TTC549 (cell line): ENCODE data around the gene SDR39U1.

Source experiments
- FAIRE-seq: peaks from 2 replicates; lab custom pipeline; 2012; peaks lifted over from hg19 to GRCh38; lab: Jason Lieb, UNC

SDR39U1 gene

DNA sequence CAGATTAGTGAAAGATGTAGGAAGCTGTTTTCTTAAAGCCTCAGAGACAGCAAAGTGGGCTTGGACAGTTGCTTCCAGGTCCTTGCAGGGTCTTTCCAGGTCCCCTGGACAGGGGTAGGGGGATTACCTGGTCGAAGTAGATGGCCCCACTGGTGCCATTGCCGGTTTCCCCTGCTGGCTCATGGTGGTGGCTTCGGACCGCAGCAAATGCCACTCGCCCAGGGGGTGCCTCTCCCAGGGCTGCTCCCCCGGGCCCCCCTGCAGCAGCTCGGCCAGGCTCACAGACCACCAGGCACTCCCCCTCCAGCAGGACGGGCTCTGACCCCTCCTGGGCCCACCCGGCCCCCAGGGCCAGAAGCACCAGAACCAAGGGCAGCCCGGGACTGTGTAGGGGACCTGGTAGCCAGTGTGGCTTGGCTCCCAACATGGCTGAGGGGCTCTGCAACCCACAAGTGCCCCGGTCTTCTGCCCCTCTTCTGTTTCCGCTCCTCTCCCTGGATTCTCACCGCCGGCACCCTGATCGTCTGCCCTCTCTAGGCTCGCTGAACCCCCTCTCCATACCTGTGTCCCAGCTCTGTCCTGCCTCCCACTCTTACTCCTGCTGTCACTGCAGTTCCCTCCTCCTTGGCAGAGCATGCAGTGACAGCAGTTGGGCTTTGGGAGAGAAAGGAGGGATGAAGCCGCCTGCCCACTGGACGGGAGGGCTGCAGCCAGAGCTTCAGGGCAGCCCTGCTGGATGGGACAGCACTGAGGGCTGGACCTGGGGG, 13.8 kb downstream of the SDR39U1 start:
- no peak for FAIRE-seq

DNA sequence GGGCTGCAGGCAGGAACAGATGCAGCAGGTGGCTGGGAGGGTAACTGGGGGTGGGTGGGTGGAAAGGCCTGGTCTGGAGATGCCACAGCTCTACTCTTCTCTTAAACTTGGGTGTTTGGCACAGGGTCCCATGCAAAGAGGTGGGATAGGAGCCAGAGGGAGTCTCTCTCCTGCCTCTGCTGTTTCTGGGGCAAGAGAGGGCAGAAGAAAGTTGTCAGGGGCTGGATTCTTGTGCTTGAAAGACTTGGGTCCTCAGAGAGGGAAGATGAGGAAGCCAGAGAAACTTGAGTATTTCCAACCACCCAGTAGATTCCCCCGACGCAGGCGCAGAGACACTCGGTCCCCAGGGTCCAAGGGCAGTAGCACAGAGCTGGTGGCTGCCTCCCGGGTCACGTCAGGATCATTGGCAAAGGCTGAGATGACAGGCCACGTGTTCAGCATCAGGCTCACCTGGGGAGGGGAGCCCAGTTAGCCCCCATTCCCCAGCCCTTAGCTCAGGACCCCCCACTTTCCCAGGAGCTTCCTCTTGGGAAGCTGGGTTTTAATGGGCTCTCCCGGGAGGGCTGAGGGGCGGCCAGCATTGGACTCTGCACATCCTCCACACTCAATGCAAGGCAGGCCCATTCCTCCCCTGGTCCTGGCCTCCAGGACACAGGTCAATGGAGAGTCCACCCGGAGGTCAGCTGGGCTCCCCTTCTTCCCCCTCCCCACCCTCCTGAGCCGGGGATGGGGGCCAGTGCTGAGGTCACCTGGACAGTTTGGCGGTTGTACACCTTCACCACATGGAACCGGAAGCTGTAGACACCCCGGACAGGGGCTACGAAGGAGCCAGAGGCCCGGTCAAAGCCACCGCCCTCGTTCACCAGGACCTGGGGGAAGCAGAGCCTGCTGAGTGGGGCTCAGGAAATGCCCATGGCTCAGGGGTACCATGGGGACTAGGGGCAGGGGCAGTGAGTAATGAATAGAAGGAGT, 14.8 kb downstream of the SDR39U1 start:
- no peak for FAIRE-seq

DNA sequence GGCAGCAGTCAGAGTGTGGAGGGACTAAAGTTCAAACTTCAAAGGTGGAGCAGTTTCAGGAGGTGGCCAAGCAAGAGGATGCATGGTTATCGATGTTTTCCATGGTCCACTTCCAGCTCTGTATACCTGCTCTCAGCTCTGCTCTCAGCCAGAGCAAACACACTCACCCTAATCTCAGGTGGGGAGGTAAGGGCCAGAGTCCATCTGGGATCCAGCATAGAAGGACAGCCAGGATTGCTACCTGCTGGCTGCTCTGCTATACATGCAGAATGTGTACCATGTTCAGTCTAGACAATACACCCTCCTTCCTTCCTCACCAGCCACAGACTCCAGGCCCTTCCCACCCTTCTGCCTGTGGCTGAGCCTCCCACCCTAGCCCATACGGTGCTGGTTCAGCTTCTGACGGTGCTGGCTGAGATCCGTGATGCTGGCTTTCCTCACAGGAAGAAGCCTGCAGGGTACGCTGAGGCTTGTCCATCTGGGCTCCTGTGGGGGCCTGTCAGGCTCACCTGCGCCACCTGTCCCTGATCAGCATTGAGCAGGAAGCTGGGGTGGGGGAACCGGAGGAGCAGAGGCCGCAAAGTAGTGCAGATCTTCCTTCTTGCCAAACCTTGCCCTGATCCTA, 15.6 kb downstream of the SDR39U1 start:
- no peak for FAIRE-seq

DNA sequence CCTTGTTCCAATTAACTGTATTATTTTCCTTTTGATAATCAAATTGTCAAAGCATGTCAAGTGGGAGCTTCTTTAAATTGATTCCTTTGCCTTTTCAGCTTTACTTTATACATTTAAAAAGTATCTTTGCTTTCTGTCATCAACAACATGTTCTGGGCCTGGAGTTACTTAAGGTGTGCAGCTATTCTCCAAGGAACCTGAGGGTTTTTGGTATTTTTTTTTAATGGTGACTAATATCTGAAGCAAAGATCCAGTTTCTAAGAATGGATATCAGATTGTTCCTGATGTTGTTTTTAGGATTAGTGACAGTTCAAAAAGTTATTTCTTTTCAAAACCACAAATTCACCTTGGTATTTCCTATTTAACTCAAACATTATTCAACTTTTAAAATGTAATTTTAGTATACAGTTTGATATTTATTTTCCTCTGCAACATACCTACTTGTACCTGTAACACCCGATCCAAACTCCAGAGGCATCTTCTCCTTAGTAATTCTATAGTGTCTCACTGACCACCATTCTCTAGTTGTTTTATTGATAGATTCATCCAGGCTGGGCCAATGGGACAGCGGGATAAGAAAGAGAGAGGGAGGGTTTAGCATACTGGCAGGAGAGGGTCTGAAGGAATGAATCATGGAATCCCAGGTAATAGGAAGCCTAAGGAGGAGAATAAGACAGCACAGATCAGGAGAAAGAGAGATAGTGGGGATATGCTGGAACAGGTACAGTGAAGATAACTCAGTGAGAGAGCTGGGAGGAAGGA, 16.2 kb downstream of the SDR39U1 start:
- FAIRE-seq = no peak

DNA sequence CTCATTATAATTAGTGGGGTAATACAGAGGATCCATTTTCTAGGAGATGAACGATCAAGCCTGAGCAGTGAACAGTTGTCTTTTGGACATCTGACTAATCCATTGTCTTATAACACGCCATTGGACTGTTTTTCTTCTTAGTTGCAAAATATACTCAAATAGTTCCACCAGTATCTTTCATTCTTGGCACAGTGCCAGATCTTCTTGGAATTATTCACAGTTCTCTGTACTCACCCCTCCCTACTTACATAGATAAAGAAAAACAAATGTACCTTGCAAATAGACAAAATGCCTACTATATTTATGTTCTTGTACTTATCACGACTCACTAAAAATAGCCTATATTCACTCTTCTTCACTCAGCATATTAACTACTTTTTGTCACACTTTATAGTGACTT, 16.9 kb downstream of the SDR39U1 start:
- no peak for FAIRE-seq

DNA sequence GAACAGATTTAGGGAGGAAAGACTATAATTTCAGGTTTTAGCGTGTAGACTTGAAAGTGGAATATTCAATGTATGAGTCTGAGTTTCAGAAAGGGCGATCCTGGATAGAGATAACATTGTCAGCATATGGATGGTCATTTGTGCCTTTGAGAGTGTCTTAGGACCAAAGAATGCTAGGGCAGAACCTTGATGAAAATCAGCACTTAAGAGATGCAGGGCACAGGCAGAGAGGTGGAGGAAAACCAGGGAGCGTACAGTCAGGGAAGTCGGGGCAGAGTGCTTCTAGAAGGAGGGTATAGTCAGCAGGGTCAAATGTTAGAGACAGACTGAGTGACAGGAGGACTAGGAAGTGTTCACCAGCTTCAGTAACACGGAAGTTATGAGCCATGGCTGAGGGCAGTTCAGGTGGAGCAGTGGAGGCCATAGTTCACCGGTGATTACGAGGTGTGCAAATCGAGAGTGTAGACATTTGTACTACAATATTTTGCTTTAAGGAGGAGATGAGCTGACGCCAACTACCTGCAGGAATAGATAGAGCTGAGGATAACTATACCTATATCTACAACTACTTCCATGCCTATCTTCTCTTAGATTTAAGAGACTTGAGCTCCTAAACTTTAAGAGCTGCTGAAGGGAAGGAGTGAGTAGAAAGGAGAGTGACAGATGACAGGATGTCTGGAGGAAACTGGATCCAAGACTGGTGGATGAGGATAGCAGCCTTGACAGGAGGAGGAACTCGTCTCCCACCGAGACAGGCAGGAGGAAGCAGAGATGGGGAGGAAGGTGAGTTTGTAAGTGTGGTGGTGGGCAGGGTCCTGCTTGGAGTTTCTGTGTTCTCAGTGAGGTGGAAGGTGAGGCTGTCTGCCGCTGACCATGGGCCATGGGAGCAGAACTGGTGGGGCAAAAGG, 19.6 kb downstream of the SDR39U1 start:
- no peak for FAIRE-seq

DNA sequence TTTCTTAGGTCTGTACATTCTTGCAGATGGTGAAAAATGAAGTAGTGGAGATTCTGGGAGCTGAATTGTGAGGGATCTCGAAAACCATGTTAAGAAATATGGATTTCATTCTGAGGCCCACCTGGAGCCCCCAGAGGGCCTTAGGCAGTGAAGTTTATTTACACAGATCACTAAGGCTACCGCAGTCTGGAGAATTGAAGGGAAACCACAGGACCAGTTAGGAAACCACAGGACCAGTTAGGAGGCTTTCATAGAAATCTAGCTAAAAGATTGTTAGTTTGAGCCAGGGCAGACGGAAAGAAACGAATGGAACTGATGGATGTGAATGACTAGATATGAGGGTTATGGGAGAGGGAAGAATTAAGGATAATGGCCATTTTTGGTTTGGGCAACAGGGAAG, 20.3 kb downstream of the SDR39U1 start:
- no peak for FAIRE-seq

DNA sequence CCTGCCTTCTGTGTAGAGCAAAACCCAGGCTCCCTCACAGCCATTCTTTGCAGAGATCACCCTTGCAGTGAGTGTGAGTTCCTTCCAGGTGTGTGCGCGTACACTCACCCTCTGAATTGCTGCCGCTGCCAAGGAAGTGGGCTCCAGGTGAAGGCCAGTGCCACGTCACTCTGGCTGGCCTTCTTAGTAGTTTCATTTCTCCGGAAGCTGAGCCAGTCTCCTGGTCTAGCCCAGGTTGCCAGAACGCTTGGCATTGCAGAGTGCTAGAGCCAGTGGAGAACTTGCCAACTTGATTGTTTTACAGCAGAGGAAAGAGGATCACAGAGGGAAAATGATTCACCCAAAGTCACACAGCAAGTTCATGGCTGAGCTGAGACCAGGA, 24.1 kb downstream of the SDR39U1 start:
- FAIRE-seq = no peak

DNA sequence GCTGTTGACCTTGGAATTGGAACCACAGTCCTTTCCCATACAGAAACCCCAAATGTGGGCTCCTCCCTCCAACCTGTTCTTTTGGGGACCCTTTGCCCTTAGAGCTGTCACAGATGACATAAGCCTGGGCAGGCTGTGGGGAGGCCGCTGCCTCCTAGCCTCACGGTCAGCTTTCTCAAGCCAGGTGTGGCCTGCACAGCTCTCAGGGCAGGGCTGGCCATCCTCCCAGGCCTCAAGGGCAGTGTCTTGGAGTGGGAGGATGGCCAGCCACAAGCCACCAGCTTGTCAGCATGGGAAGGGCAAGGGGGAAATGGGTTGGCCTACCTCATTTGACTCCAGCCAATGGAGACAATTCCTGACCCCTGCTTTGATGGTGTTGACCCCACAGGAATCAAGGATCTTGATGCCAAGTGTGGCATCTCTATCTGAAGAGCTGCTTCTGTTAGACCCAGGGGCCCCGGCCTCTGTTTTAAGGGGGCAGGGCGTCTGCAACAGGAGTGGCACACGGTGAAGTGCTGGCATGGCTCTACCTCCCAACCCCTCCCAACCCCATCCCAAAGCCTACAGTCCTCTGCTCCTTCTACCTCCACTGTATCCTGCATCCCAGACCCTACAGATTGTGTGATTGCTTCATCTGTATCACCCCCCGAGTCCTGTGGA, 24.6 kb downstream of the SDR39U1 start:
- no peak for FAIRE-seq

DNA sequence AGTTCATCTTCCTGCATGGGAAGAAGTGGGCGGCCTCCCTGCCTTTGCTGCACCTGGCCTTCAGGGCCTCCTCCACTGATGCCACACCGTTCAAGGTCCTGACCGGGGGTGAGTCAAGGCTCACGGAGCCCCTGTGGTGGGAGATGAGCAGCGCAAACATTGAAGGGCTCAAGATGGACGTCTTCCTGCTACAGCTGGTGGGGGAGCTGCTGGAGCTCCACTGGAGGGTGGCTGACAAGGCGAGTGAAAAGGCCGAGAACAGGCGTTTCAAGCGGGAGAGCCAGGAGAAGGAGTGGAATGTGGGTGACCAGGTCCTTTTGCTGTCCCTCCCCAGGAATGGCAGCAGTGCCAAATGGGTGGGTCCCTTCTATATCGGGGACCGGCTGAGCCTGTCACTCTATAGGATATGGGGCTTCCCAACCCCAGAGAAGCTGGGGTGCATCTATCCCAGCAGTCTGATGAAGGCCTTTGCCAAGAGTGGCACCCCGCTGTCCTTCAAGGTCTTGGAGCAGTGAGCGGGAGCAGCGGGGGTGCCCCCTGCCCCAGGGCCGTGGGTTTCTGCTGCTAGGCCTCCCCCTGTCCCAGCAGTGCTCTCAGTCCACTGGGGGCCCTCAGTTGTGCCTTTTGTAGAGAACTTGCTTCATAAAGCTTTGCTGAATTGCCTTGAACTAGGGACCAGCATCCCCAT, 25.5 kb downstream of the SDR39U1 start:
- FAIRE-seq = no peak

DNA sequence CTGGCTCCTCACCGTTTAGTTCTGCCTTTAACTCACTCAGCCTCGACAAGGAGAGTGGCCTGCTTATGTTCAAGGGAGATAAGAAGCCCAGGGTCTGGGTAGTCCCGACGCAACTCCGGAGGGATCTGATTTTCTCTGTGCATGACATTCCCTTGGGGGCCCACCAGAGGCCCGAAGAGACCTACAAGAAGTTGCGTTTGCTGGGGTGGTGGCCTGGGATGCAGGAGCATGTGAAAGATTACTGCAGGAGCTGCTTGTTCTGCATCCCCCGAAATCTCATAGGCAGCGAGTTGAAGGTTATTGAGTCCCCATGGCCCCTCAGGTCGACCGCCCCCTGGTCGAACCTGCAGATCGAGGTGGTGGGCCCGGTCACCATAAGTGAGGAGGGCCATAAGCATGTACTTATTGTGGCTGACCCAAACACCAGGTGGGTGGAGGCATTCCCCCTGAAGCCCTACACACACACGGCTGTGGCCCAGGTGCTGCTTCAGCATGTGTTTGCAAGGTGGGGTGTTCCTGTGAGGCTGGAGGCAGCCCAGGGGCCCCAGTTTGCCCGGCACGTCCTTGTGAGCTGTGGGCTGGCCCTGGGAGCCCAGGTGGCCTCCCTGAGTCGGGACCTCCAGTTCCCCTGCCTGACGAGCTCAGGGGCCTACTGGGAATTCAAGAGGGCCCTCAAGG, 26.2 kb downstream of the SDR39U1 start:
- FAIRE-seq = no peak

DNA sequence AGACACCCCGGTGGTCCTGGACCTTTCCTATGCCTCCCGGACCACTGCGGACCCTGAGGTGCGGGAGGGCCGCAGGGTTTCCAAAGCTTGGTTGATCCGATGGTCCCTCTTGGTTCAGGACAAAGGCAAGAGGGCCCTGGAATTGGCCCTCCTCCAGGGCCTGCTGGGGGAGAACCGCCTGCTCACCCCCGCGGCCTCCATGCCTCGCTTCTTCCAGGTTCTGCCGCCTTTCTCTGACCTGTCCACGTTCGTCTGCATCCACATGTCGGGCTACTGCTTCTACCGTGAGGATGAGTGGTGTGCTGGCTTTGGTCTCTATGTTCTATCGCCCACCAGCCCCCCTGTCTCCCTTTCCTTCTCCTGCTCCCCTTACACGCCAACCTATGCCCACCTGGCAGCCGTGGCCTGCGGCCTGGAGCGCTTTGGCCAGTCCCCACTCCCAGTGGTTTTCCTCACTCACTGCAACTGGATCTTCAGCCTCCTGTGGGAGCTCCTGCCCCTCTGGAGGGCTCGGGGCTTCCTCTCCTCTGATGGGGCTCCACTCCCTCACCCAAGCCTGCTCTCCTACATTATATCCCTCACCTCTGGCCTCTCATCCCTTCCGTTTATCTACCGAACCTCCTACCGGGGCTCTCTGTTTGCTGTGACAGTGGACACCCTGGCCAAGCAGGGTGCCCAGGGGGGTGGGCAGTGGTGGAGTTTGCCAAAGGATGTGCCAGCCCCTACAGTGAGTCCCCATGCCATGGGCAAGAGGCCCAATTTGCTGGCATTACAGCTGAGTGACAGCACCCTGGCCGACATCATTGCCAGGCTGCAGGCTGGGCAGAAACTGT, 26.9 kb downstream of the SDR39U1 start:
- no peak for FAIRE-seq

DNA sequence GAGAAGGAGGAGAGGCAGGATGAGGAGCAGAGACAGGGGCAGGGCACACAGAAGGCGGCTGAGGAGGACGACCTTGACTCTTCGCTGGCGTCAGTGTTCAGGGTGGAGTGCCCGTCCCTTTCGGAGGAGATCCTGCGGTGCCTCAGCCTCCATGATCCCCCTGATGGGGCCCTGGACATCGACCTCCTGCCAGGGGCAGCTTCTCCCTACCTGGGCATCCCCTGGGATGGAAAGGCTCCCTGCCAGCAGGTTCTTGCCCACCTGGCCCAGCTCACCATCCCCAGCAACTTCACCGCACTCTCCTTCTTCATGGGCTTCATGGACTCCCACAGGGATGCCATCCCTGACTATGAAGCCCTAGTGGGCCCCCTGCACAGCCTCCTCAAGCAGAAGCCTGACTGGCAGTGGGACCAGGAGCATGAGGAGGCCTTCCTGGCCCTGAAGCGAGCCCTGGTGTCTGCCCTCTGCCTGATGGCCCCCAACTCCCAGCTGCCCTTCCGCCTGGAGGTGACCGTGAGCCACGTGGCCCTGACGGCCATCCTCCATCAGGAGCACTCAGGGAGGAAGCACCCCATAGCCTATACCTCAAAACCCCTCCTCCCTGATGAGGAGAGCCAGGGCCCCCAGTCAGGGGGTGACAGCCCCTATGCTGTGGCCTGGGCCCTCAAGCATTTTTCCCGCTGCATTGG, 27.7 kb downstream of the SDR39U1 start:
- FAIRE-seq = no peak

DNA sequence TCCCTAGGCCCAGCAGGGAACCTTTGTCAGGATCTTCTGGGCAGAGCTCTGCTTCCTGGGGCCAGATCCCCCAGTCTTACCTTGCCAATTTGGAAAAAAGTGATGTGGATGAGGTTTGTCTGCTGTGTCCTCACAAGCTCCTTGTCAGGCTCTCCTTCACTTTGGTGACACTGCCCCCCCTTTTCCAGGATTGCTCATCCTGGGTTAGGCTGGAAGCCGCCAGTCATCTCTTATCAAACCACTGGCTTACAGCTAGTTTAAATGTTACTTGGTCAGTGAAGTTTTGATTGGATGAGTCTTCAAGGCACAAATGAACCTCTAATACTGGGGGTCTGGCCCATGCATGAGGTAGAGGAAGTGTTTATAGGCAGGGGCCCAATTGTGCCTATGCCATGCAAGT, 28.5 kb downstream of the SDR39U1 start:
- no peak for FAIRE-seq

DNA sequence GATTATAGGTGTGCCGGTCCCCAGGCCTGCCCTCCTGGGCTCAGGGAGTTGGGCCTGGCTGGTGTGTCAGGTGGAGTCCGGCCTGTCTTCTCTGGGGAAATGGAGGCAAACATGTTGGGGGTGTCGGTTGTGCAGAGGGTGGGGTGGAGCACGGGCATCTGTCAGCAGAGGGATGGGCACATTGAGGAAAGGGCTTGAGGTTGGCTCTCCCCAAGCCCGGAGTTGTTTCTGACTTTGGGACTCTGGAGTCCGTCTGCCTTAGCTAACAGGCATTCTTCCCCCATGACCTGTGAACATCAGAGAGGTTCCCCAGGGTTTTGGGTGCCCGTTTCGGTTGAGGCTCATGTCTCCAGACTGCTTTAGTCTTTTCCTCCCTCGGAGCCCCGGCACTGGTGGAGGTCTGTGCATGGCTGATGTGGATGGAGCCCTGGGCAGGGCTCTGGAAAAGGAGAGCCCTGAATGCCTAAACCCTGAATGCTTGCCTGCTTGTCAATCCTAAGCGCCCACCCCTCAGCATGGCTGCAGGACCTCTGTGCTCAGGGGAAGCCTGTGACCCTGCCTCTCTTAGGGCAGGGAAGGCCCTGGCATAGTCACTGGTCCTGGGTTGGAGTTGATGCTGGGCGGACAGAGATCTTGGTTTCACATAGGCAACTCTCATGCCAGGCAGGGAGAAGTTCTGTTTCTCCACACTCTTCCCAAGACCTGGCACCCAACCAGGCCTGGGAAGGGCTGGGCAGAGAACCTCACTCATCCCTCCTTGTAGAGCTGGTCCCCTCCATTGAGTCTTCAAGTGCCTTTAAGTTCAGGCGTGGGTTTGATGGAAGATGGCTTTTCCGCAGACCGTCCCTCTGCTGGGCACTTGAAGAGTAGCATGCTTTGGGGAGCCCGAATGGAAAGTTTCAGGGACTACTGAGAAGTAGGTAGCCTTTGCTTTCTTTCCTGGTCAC, 30.9 kb downstream of the SDR39U1 start:
- peak; percentile 46 for FAIRE-seq

DNA sequence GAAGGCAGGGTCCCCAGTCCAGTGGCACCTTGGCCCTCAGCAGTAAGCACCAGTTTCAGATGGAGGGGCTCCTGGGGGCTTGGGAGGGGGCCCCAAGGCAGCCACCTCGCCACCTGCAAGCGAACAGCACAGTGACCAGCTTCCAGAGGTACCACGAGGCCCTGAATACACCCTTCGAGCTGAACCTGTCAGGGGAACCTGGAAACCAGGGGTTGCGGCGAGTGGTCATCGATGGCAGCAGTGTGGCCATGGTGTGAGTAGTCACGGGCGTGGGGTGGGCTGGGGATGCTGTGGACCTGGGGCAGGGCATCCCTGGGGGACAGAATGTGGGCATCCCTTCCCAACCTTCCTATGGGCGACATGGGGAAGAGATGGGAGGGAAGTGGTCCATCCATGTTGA, 32.6 kb downstream of the SDR39U1 start:
- no peak for FAIRE-seq

DNA sequence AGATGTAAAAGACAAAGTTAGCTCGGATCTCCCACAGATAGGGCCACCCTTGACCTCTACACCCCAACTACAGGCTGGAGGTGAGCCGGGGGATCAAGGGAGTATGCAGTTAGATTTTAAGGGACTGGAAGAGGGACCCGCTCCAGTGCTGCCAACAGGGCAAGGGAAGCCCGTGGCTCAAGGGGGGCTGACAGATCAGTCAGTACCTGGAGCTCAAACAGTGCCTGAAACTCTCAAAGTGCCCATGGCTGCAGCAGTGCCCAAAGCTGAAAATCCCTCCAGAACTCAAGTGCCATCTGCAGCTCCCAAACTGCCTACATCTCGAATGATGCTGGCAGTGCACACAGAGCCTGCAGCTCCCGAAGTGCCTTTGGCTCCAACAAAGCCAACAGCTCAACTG, 33.4 kb downstream of the SDR39U1 start:
- FAIRE-seq = no peak
